Panc1 (cell line): ENCODE results near the gene PISD. TPM values are rescaled to one million over a fixed set of nuclear protein-coding genes. Genes with fewer than 3 reads are reported as not detected.
"Not testable (repeated sequence)": the region's sequence is repeated elsewhere in the genome, so short reads cannot be mapped to it uniquely, and the experiment has no call there.

ENCODE experiments used
- ATAC-seq: fragments of 200-7000 bp; cut with Tn5 transposase; 2 replicates; pipeline ENCODE4 v1.9.1; 2020; ENCODE audit warnings: mild to moderate bottlenecking, moderate library complexity
- BruUV-seq: library from RNA; stranded (reverse); fragments of 400-500 nt; replicated peaks from 2 replicates; lab custom pipeline; 2021; lab: Mats Ljungman, UMichigan
- CTCF ChIA-PET: fragments of 300-600 bp; sonication (Branson Sonifier 250); formaldehyde crosslinking; loops from one replicate; lab custom pipeline; 2022; ENCODE audit warnings: antibody characterized with exemption; lab: Charles Lee
- POLR2A ChIA-PET: fragments of 300-600 bp; sonication (Branson Sonifier 250); formaldehyde crosslinking; loops from one replicate; lab custom pipeline; 2022; ENCODE audit warnings: antibody characterized with exemption; lab: Charles Lee
- DNase-seq: peaks from one replicate; pipeline ENCODE4 v3.0.0-alpha.2; 2010; ENCODE audit warnings: low read depth, low spot score
- H3K27ac ChIP-seq: 2 replicates; pipeline ENCODE4 v1.5.1; 2011; ENCODE audit warnings: mild to moderate bottlenecking, low read length, inconsistent platforms
- H3K27me3 ChIP-seq: fragments of 200-500 bp; sonication (Bioruptor generic); 2 replicates; pipeline ENCODE4 v1.6.0; 2014; ENCODE audit warnings: low read length, inconsistent platforms; ENCODE audit not compliant: control insufficient read depth, insufficient read depth
- H3K36me3 ChIP-seq: fragments of 200-500 bp; sonication (Bioruptor generic); 2 replicates; pipeline ENCODE4 v1.5.1; 2014; ENCODE audit warnings: inconsistent platforms, mild to moderate bottlenecking, low read length, moderate library complexity; ENCODE audit not compliant: control insufficient read depth, insufficient read depth
- H3K4me1 ChIP-seq: 2 replicates; pipeline ENCODE4 v1.5.1; 2011; ENCODE audit warnings: inconsistent platforms, mild to moderate bottlenecking, low read length, moderate library complexity; ENCODE audit not compliant: control insufficient read depth, insufficient read depth
- H3K4me3 ChIP-seq, 2 experiments: 2 replicates each; pipeline ENCODE4 v1.5.1; 2011 to 2012; ENCODE audit warnings: low read depth in 2 of 2, low read length in 2 of 2, mild to moderate bottlenecking in 2 of 2, inconsistent platforms in 1 of 2, moderate library complexity in 1 of 2
- H3K9me3 ChIP-seq: fragments of 200-500 bp; sonication (Bioruptor generic); 2 replicates; pipeline ENCODE4 v1.5.1; 2014; ENCODE audit warnings: low read depth, mild to moderate bottlenecking, inconsistent platforms, low read length, moderate library complexity; ENCODE audit not compliant: control insufficient read depth, insufficient read depth
- POLR2AphosphoS5 ChIP-seq: IDR thresholded peaks from 2 replicates; pipeline ENCODE4 v1.6.1; 2012; ENCODE audit warnings: mild to moderate bottlenecking, low read depth, low read length, moderate library complexity
- REST ChIP-seq, 2 experiments: IDR thresholded peaks; 2 replicates each; pipeline ENCODE4 v1.6.1; 2011 to 2012; ENCODE audit warnings: low read depth in 2 of 2, control low read depth in 1 of 2, low read length in 1 of 2, mild to moderate bottlenecking in 1 of 2, moderate library complexity in 1 of 2; ENCODE audit not compliant: insufficient read depth in 1 of 2
- SIN3A ChIP-seq: IDR thresholded peaks from 2 replicates; pipeline ENCODE4 v1.6.1; 2012; ENCODE audit warnings: low read depth, mild to moderate bottlenecking, low read length, moderate library complexity, borderline replicate concordance; ENCODE audit not compliant: insufficient read depth
- TCF7L2 ChIP-seq: IDR thresholded peaks from 2 replicates; pipeline ENCODE4 v1.6.1; 2011; ENCODE audit warnings: mild to moderate bottlenecking, low read depth, low read length, inconsistent platforms
- in situ Hi-C: cut with HindIII; loops from 2 replicates; pipeline ENCODE4 v1.10.0; 2016; ENCODE audit warnings: low sequenced_read_pairs, low pct_unique_long_range_greater_than_20kb
- intact Hi-C: fragments of 100-400 bp; cut with micrococcal nuclease; formaldehyde crosslinking; loops from one replicate; pipeline ENCODE4 v1.10.0; 2022; ENCODE audit not compliant: unreplicated experiment
- total RNA-seq: library from RNA; stranded (reverse); gene quantifications from one replicate; pipeline ENCODE4 v1.2.1, GENCODE V29; 2021; ENCODE audit not compliant: unreplicated experiment
- TF ChIP-seq, protein P1 (sequence below): fragments of 450-650 bp; IDR thresholded peaks from 2 replicates; pipeline ENCODE4 v1.5.1; 2017; ENCODE audit warnings: mild to moderate bottlenecking

Gene PISD
- total RNA-seq, 1 experiment from 2014 or later, result 33.8 TPM

- H3K27me3 ChIP-seq, result no peaks in the 10 kb centered on the region
- ATAC-seq (no peak), DNase-seq (no peak)
- H3K36me3 ChIP-seq, result peaks cover 4% of the 10 kb centered on the region; the same call in 1 of the 2 replicates
- peak overlapping the region; percentile 78 to 90 for H3K4me3 ChIP-seq
- H3K27ac ChIP-seq, result peak overlapping the region; percentile 88
- no peak for TF ChIP-seq POLR2AphosphoS5
- no peak for TF ChIP-seq SIN3A
- no TSS peak for BruUV-seq
- in situ Hi-C loops, result no loop called here
- H3K4me1 ChIP-seq, result peaks cover 8% of the 10 kb centered on the region
- no peaks in the 10 kb centered on the region for H3K9me3 ChIP-seq
- intact Hi-C loops, result loop anchor here (10.0 kb wide), 1 partner anchor 282 kb away; the partner anchor contains the start of gene YWHAH
- CTCF ChIA-PET, result interaction anchor here (0.6 to 0.7 kb wide), 3 partner anchors 11 to 308 kb away, joined by 3 to 5 read pairs (median 3); no protein-coding TSS in a partner anchor
- POLR2A ChIA-PET, result interaction anchor here (0.5 to 0.7 kb wide), 2 partner anchors 331 to 1839 kb away, joined by 5 to 6 read pairs; no protein-coding TSS in a partner anchor
Observed at GRCh38 chr22:31662668-31663037, 638 bp upstream of the PISD start.

DNA sequence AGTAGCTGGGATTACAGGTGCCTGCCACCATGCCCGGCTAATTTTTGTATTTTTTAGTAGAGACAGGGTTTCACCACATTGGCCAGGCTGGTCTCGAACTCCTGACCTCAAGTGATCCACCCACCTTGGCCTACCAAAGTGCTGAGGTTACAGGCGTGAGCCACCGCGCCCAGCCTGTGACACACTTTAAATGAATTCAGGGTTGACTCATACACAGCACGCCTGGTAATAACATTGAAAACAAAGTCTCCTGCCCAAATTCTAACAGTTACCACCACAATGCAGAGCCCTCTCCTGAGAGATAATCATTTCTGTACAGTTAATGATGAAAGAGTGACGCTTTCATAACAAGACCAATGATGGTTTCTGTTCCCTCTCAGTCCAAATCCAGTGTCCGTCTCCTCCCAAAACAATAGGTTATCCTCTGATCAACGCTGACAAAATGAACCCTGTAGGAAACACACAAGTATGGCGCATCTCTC is 1.1 kb downstream of the PISD start:
- H3K27me3 ChIP-seq, BruUV-seq, POLR2A ChIA-PET, H3K9me3 ChIP-seq, H3K4me1 ChIP-seq, H3K36me3 ChIP-seq, in situ Hi-C loops: not testable (repeated sequence)
- intact Hi-C loops, result loop anchor here (10.0 kb wide), 1 partner anchor 284 kb away; the partner anchor contains the start of gene YWHAH
- CTCF ChIA-PET, result interaction anchor here (0.5 kb wide), 1 partner anchor 307 kb away, joined by 3 read pairs; no protein-coding TSS in a partner anchor
- DNase-seq (peak; percentile 58), ATAC-seq (0 out of 2 replicates have a peak, but pooled peaks have one; percentile 26)
- Histone ChIP-seq H3K27ac (peak overlapping the region; percentile 88), H3K4me3 (peak overlapping the region; percentile 78 to 90)

- TF ChIP-seq REST (IDR thresholded peaks at IDR 0.05; ENCODE audit: insufficient read depth in 1 of 2, low read depth in 2 of 2, low read length in 1 of 2) (no peak), POLR2AphosphoS5 (no peak), TCF7L2 (no peak), SIN3A (no peak)
- TF ChIP-seq, protein P1, sequence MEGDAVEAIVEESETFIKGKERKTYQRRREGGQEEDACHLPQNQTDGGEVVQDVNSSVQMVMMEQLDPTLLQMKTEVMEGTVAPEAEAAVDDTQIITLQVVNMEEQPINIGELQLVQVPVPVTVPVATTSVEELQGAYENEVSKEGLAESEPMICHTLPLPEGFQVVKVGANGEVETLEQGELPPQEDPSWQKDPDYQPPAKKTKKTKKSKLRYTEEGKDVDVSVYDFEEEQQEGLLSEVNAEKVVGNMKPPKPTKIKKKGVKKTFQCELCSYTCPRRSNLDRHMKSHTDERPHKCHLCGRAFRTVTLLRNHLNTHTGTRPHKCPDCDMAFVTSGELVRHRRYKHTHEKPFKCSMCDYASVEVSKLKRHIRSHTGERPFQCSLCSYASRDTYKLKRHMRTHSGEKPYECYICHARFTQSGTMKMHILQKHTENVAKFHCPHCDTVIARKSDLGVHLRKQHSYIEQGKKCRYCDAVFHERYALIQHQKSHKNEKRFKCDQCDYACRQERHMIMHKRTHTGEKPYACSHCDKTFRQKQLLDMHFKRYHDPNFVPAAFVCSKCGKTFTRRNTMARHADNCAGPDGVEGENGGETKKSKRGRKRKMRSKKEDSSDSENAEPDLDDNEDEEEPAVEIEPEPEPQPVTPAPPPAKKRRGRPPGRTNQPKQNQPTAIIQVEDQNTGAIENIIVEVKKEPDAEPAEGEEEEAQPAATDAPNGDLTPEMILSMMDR, result no peak
- Histone ChIP-seq H3K27ac (no peak overlapping the region; the same call in 1 of the 2 replicates), H3K4me1 (peaks cover 8% of the 10 kb centered on the region), H3K27me3 (no peaks in the 10 kb centered on the region), H3K36me3 (peaks cover 4% of the 10 kb centered on the region; the same call in 1 of the 2 replicates), H3K4me3 (no peak overlapping the region), H3K9me3 (no peaks in the 10 kb centered on the region)
- in situ Hi-C loops, result no loop called here
- BruUV-seq, result no TSS peak
- ChIA-PET POLR2A (no interaction called here), CTCF (no interaction called here)
- ATAC-seq (no peak), DNase-seq (no peak)
- intact Hi-C loops, result no loop called here
Observed at GRCh38 chr22:31659246-31659645, 2.8 kb downstream of the PISD start.
